Fibroblast of lung (primary cell): Measurements from ENCODE around the gene NCAM2. TPM values are rescaled to one million over a fixed set of nuclear protein-coding genes. Genes with fewer than 3 reads are reported as not detected.

Experiments used
- DNase-seq, 2 donors: peaks; one replicate each; pipeline versions ENCODE4 v3.0.0 to v3.0.0-alpha.2; 2010; ENCODE audit warnings: low read depth in 2 of 2
- H2AFZ ChIP-seq: 2 replicates; pipeline ENCODE4 v1.5.1; 2012; ENCODE audit warnings: low read length, control low read depth, inconsistent platforms
- H3K27ac ChIP-seq: 2 replicates; pipeline ENCODE4 v1.5.1; 2011; ENCODE audit warnings: low read length, control low read depth; ENCODE audit not compliant: insufficient read depth
- H3K27me3 ChIP-seq: 2 replicates; pipeline ENCODE4 v1.5.1; 2011; ENCODE audit warnings: mild to moderate bottlenecking, low read length; ENCODE audit not compliant: control insufficient read depth, insufficient read depth
- H3K36me3 ChIP-seq: 2 replicates; pipeline ENCODE4 v1.5.1; 2011; ENCODE audit warnings: low read length; ENCODE audit not compliant: control insufficient read depth, insufficient read depth
- H3K4me1 ChIP-seq: 2 replicates; pipeline ENCODE4 v1.5.1; 2011; ENCODE audit warnings: low read length; ENCODE audit not compliant: control insufficient read depth, insufficient read depth; ENCODE audit errors: extremely low read depth
- H3K4me2 ChIP-seq: 2 replicates; pipeline ENCODE4 v1.5.1; 2011; ENCODE audit warnings: low read length, control low read depth; ENCODE audit not compliant: insufficient read depth; ENCODE audit errors: extremely low read depth
- H3K4me3 ChIP-seq, 4 experiments: fragments of 200-600 bp in 1 of 4; sonication (generic) in 1 of 4; replicated peaks in 1 of 4; 2 replicates each; pipeline ENCODE4 v1.5.1; 2011 to 2016; ENCODE audit warnings: low read length in 4 of 4, low read depth in 3 of 4, mild to moderate bottlenecking in 3 of 4, control low read depth in 2 of 4, inconsistent platforms in 1 of 4, mixed read lengths in 1 of 4; ENCODE audit not compliant: insufficient read depth in 1 of 4; ENCODE audit errors: control extremely low read depth in 1 of 4
- H3K79me2 ChIP-seq: 2 replicates; pipeline ENCODE4 v1.5.1; 2012; ENCODE audit warnings: mild to moderate bottlenecking, low read length, inconsistent platforms; ENCODE audit not compliant: control insufficient read depth, insufficient read depth
- H3K9ac ChIP-seq: 2 replicates; pipeline ENCODE4 v1.5.1; 2011; ENCODE audit warnings: mild to moderate bottlenecking, low read length, control low read depth; ENCODE audit not compliant: insufficient read depth
- H3K9me3 ChIP-seq: 2 replicates; pipeline ENCODE4 v1.5.1; 2012; ENCODE audit warnings: low read depth, low read length; ENCODE audit not compliant: control insufficient read depth, insufficient read depth
- H4K20me1 ChIP-seq: 2 replicates; pipeline ENCODE4 v1.5.1; 2011; ENCODE audit warnings: low read length; ENCODE audit not compliant: control insufficient read depth, insufficient read depth; ENCODE audit errors: extremely low read depth
- CTCF ChIP-seq, 2 donors: IDR thresholded peaks in 1 of 2; conservative IDR thresholded peaks in 1 of 2; 1 replicate in 1 of 2; 2 replicates in 1 of 2; pipeline ENCODE4 v1.5.1; 2011 to 2012; ENCODE audit warnings: low read length in 2 of 2, control low read depth in 1 of 2, inconsistent platforms in 1 of 2, low read depth in 1 of 2, mild to moderate bottlenecking in 1 of 2
- EZH2 ChIP-seq: IDR thresholded peaks from 2 replicates; pipeline ENCODE4 v1.5.1; 2012; ENCODE audit warnings: low read length, control low read depth, mild to moderate bottlenecking; ENCODE audit errors: missing control alignments
- polyA plus RNA-seq, 2 donors: library from polyadenylated mRNA; depleted of rRNA in 1 of 2; stranded (reverse) in 1 of 2; unstranded in 1 of 2; fragments of >200 nt; gene quantifications; 2 replicates each; pipeline ENCODE4 v1.2.1, GENCODE V29; 2011 to 2012; ENCODE audit warnings: missing spikeins in 1 of 2
- total RNA-seq: library from RNA; depleted of rRNA; stranded (reverse); fragments of >200 nt; gene quantifications from 2 replicates; pipeline ENCODE4 v1.2.1, GENCODE V29; 2014

NCAM2 gene
- total and polyA plus RNA-seq, 2 donors (not counting 1 experiment from before 2014, with no cell fraction given) = 5.6 to 11.1 TPM

- H2AFZ ChIP-seq = no peak overlapping the region
- DNase-seq = peak; percentile 7 to 31
- no peaks in the 10 kb centered on the region for H3K4me1 ChIP-seq
- TF ChIP-seq CTCF (conservative IDR thresholded peaks at IDR 0.05 in 1 of 2, IDR thresholded peaks at IDR 0.05 in 1 of 2; ENCODE audit: low read depth in 1 of 2, low read length in 2 of 2) (no peak), EZH2 (no peak)
- H3K9me3 ChIP-seq = no peaks in the 10 kb centered on the region
- no peaks in the 10 kb centered on the region for H3K79me2 ChIP-seq
- H3K4me2 ChIP-seq = no peak overlapping the region
- H3K4me3 ChIP-seq = no peak overlapping the region
- no peaks in the 10 kb centered on the region for H4K20me1 ChIP-seq
- no peaks in the 10 kb centered on the region for H3K36me3 ChIP-seq
- no peak overlapping the region for H3K9ac ChIP-seq
- no peaks in the 10 kb centered on the region for H3K27me3 ChIP-seq
- H3K27ac ChIP-seq = no peak overlapping the region
Observed at GRCh38 chr21:21547368-21547953, 549.3 kb downstream of the NCAM2 start.

GRCh38 chr21:21559285-21560045 lies 561.3 kb downstream of the NCAM2 start:
- H3K27me3 ChIP-seq = no peaks in the 10 kb centered on the region
- no peak for TF ChIP-seq EZH2
- TF ChIP-seq CTCF (conservative IDR thresholded peaks at IDR 0.05 in 1 of 2, IDR thresholded peaks at IDR 0.05 in 1 of 2; ENCODE audit: low read depth in 1 of 2, low read length in 2 of 2) = no peak

More at GRCh38 chr21:21559285-21560045, 561.3 kb downstream of the NCAM2 start:
- no peaks in the 10 kb centered on the region for H3K9me3 ChIP-seq
- no peak overlapping the region for H3K4me3 ChIP-seq
- H3K9ac ChIP-seq = no peak overlapping the region
- H4K20me1 ChIP-seq = no peaks in the 10 kb centered on the region
- H3K79me2 ChIP-seq = no peaks in the 10 kb centered on the region
- no peak overlapping the region for H3K27ac ChIP-seq
- H3K36me3 ChIP-seq = no peaks in the 10 kb centered on the region
- no peaks in the 10 kb centered on the region for H3K4me1 ChIP-seq
- no peak overlapping the region for H3K4me2 ChIP-seq
- DNase-seq = peak; percentile 7 to 11
- H2AFZ ChIP-seq = no peak overlapping the region
